PC-9 (cell line): Measurements from ENCODE around the gene CACNA1E.

ENCODE experiments used
- CTCF ChIP-seq: fragments of 200-600 bp; sonication (generic); conservative IDR thresholded peaks from 2 replicates; pipeline ENCODE4 v1.6.1; 2017; ENCODE audit warnings: mixed run types, antibody characterized with exemption, mild to moderate bottlenecking, moderate library complexity
- EZH2 ChIP-seq: fragments of 200-600 bp; sonication (generic); IDR thresholded peaks from 2 replicates; pipeline ENCODE4 v1.8.0; 2017; ENCODE audit warnings: antibody characterized with exemption, low read depth

GRCh38 chr1:181522864-181523263, 39.5 kb downstream of the CACNA1E start:
- TF ChIP-seq CTCF (no peak), EZH2 (no peak)
